Neural cell (in vitro differentiated cells): ENCODE data around the gene HYAL1. TPM values are rescaled to one million over a fixed set of nuclear protein-coding genes. Genes with fewer than 3 reads are reported as not detected.
A peak's percentile ranks its signal among the peaks of the same experiment; 100 is the strongest.

Experiments used
- H2AFZ ChIP-seq: fragments of 200-600, 300-800 bp; sonication (generic), shearing (Covaris generic); 2 replicates; pipeline ENCODE4 v1.6.0; 2014; ENCODE audit warnings: low read depth, mild to moderate bottlenecking, antibody characterized with exemption, low read length, moderate library complexity
- H3F3A ChIP-seq: fragments of 200-600 bp; shearing (Covaris generic); 2 replicates; pipeline ENCODE4 v1.6.1; 2016; ENCODE audit warnings: mild to moderate bottlenecking, moderate library complexity, mixed read lengths, antibody characterized with exemption, low read length; ENCODE audit not compliant: insufficient read depth, poor library complexity, severe bottlenecking
- H3K27ac ChIP-seq: fragments of 200-600, 300-800 bp; sonication (generic), shearing (Covaris generic); 2 replicates; pipeline ENCODE4 v1.5.1; 2014; ENCODE audit warnings: mild to moderate bottlenecking, low read length, moderate library complexity
- H3K27me3 ChIP-seq: fragments of 300-800, 200-600 bp; sonication (generic), shearing (Covaris generic); 2 replicates; pipeline ENCODE4 v1.6.0; 2014; ENCODE audit warnings: mild to moderate bottlenecking, low read depth, low read length, moderate library complexity; ENCODE audit not compliant: insufficient read depth
- H3K36me3 ChIP-seq: fragments of 300-800, 200-600 bp; sonication (generic), shearing (Covaris generic); 2 replicates; pipeline ENCODE4 v1.5.1; 2014; ENCODE audit warnings: mild to moderate bottlenecking, antibody characterized with exemption, low read length, moderate library complexity; ENCODE audit not compliant: insufficient read depth
- H3K4me2 ChIP-seq: fragments of 300-800, 200-600 bp; sonication (generic), shearing (Covaris generic); 2 replicates; pipeline ENCODE4 v1.6.0; 2014; ENCODE audit warnings: mild to moderate bottlenecking, low read length
- H3K4me3 ChIP-seq: fragments of 300-800, 200-600 bp; sonication (generic), shearing (Covaris generic); 2 replicates; pipeline ENCODE4 v1.5.1; 2014; ENCODE audit warnings: mild to moderate bottlenecking, low read length, moderate library complexity
- H3K79me2 ChIP-seq: fragments of 200-600 bp; shearing (Covaris generic); replicated peaks from 2 replicates; pipeline ENCODE4 v1.6.0; 2014; ENCODE audit warnings: mild to moderate bottlenecking, low read length, moderate library complexity; ENCODE audit not compliant: insufficient read depth
- H3K9ac ChIP-seq: fragments of 300-800, 200-600 bp; sonication (generic), shearing (Covaris generic); 2 replicates; pipeline ENCODE4 v1.6.1; 2016; ENCODE audit warnings: mild to moderate bottlenecking, low read length, mixed read lengths
- H3K9me2 ChIP-seq: fragments of 200-600 bp; shearing (Covaris generic); 2 replicates; pipeline ENCODE4 v1.6.1; 2016; ENCODE audit warnings: mild to moderate bottlenecking, low read length, mixed read lengths; ENCODE audit not compliant: insufficient read depth
- H3K9me3 ChIP-seq: fragments of 200-600, 300-800 bp; sonication (generic), shearing (Covaris generic); 2 replicates; pipeline ENCODE4 v1.6.1; 2016; ENCODE audit warnings: mild to moderate bottlenecking, mixed run types, low read length, moderate library complexity, mixed read lengths
- H4K20me1 ChIP-seq: fragments of 200-600 bp; shearing (Covaris generic); 2 replicates; pipeline ENCODE4 v1.6.1; 2016; ENCODE audit warnings: mild to moderate bottlenecking, mixed run types; ENCODE audit not compliant: insufficient read depth
- CTCF ChIP-seq: fragments of 450-650 bp; IDR thresholded peaks from 2 replicates; pipeline ENCODE4 v1.5.1; 2014; ENCODE audit warnings: antibody characterized with exemption, mild to moderate bottlenecking, moderate library complexity; ENCODE audit not compliant: poor library complexity, severe bottlenecking
- EP300 ChIP-seq: fragments of 450-650 bp; conservative IDR thresholded peaks from 2 replicates; pipeline ENCODE4 v1.6.1; 2014; ENCODE audit warnings: antibody characterized with exemption, mild to moderate bottlenecking, moderate library complexity; ENCODE audit not compliant: poor library complexity, severe bottlenecking
- EZH2 ChIP-seq: fragments of 200-600, 300-800 bp; shearing (Covaris generic), sonication (generic); IDR thresholded peaks from 2 replicates; pipeline ENCODE4 v1.6.1; 2014; ENCODE audit warnings: antibody characterized with exemption, low read length, borderline replicate concordance, mild to moderate bottlenecking; ENCODE audit not compliant: insufficient read depth, poor library complexity, severe bottlenecking
- MXI1 ChIP-seq: fragments of 450-650 bp; conservative IDR thresholded peaks from 2 replicates; pipeline ENCODE4 v1.6.1; 2014; ENCODE audit warnings: antibody characterized with exemption, mild to moderate bottlenecking; ENCODE audit not compliant: poor library complexity, severe bottlenecking
- POLR2AphosphoS5 ChIP-seq: IDR thresholded peaks from 2 replicates; pipeline ENCODE4 v1.6.1; 2012
- RAD21 ChIP-seq: fragments of 450-650 bp; conservative IDR thresholded peaks from 2 replicates; pipeline ENCODE4 v1.6.1; 2014; ENCODE audit warnings: antibody characterized with exemption, mild to moderate bottlenecking, moderate library complexity
- REST ChIP-seq: IDR thresholded peaks from 2 replicates; pipeline ENCODE4 v1.6.1; 2012; ENCODE audit warnings: borderline replicate concordance
- SMC3 ChIP-seq: fragments of 450-650 bp; conservative IDR thresholded peaks from 2 replicates; pipeline ENCODE4 v1.6.1; 2014; ENCODE audit warnings: antibody characterized with exemption, mild to moderate bottlenecking, moderate library complexity; ENCODE audit not compliant: poor library complexity
- TAF1 ChIP-seq: IDR thresholded peaks from 2 replicates; pipeline ENCODE4 v1.6.1; 2012; ENCODE audit warnings: low read depth
- polyA plus RNA-seq: library from polyadenylated mRNA; depleted of rRNA; stranded (reverse); fragments of >200 nt; gene quantifications from 2 replicates; pipeline ENCODE4 v1.2.3, GENCODE V29; 2014

HYAL1 gene
- polyA plus RNA-seq, 1 donor from 2014 or later: 2.2 TPM

GRCh38 chr3:50350213-50350526 is 46.8 kb upstream of the HYAL1 start:
- Histone ChIP-seq H3F3A (no peaks in the 10 kb centered on the region), H3K4me2 (peak overlapping the region; percentile 94), H3K9me3 (no peaks in the 10 kb centered on the region), H3K9me2 (no peaks in the 10 kb centered on the region), H3K4me3 (peak overlapping the region; percentile 77), H3K9ac (peak overlapping the region; percentile 76), H3K27ac (peak overlapping the region; percentile 86), H4K20me1 (no peaks in the 10 kb centered on the region), H3K27me3 (peaks cover 6% of the 10 kb centered on the region), H2AFZ (peak overlapping the region; percentile 57), H3K79me2 (peaks cover 7% of the 10 kb centered on the region), H3K36me3 (no peaks in the 10 kb centered on the region)
- TF ChIP-seq CTCF: no peak
- no peak for TF ChIP-seq RAD21
- TF ChIP-seq POLR2AphosphoS5: no peak
- no peak for TF ChIP-seq EP300
- TF ChIP-seq TAF1: no peak
- TF ChIP-seq MXI1: no peak
- TF ChIP-seq SMC3: no peak
- TF ChIP-seq REST: no peak
- no peak for TF ChIP-seq EZH2

GRCh38 chr3:50347187-50347813 is 43.9 kb upstream of the HYAL1 start:
- H3K27me3 ChIP-seq: peaks cover 16% of the 10 kb centered on the region
- H3K79me2 ChIP-seq: peaks cover 7% of the 10 kb centered on the region
- no peak overlapping the region for H3K4me2 ChIP-seq
- no peak overlapping the region for H3K27ac ChIP-seq
- peak overlapping the region; percentile 19 for H3K9ac ChIP-seq
- no peak overlapping the region for H2AFZ ChIP-seq
- no peaks in the 10 kb centered on the region for H3F3A ChIP-seq
- H4K20me1 ChIP-seq: no peaks in the 10 kb centered on the region
- no peaks in the 10 kb centered on the region for H3K9me3 ChIP-seq
- no peak overlapping the region for H3K4me3 ChIP-seq
- H3K36me3 ChIP-seq: no peaks in the 10 kb centered on the region
- TF ChIP-seq CTCF: peak; percentile 80
- no peak for TF ChIP-seq EZH2
- peak; percentile 84 for TF ChIP-seq RAD21
- TF ChIP-seq MXI1: peak; percentile 30
- peak; percentile 90 for TF ChIP-seq SMC3
- H3K9me2 ChIP-seq: no peaks in the 10 kb centered on the region
